HG03575 (cell line): ENCODE results near the gene LHFPL2.

Experiments
- ATAC-seq: cut with Tn5 transposase; IDR thresholded peaks from one replicate; pipeline ENCODE4 v1.9.1; 2021; ENCODE audit not compliant: unreplicated experiment, insufficient number of reproducible peaks, low FRiP score; ENCODE audit errors: extremely low read depth

LHFPL2 gene

GRCh38 chr5:78604689-78605285 is 43.8 kb downstream of the LHFPL2 start:
- ATAC-seq = no peak

- no peak for ATAC-seq
These were observed 44.9 kb downstream of the LHFPL2 start for GRCh38 chr5:78603636-78604175.

DNA sequence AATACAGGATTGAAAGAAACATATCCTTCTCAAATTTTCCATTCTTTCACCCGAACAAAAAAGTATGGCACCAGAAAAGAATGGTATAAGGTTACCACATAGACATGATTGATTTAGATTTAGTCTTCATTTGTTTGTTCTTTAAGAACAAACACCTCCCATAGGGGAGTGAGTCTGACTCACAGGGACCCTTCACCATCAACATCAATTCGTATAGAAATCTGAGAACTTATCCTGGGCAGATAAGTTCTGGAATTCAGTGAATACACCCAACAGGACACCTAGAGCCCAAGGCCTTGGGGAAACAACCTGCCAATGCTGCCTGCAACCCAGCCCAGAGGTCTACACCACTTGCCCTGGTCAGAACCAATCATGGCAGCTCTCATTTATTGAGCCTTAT is 46.2 kb downstream of the LHFPL2 start:
- ATAC-seq = no peak

- no peak for ATAC-seq
These were observed 46.8 kb downstream of the LHFPL2 start for GRCh38 chr5:78601559-78602314.

DNA sequence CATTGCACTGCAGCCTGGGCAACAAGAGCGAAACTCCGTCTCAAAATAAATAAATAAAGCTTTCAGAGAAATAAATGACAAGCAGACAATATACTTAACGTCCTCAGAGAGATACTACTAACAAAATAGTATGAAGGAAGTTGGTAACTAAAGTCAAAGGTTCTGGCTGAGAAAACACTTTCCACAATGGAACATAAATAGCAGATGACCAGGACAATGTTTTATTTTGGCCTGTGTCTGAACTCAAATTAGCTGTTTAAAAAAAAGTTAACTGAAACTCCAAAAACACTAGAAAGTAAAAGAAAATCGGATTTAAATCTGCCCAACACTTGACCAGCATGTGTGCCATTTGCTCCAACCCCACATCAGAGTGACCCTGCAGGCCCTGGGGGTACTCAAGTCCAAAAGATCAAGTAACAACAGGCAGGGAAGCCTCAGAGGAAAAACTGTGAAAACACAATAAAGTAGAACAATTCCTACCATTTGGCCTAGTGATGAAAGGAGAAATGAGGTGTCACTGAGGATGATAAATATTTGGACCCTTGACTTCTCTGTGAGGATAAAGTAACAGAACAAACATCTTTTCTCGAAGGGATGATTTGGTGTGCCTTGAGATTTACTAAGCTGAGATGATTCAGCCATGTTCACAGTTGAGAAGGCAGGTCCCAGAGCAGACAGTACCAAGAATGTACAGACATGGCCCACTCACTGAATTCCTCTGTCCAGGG is 47.7 kb downstream of the LHFPL2 start:
- no peak for ATAC-seq

- no peak for ATAC-seq
These were observed 49.6 kb downstream of the LHFPL2 start for GRCh38 chr5:78598973-78599372.

GRCh38 chr5:78597974-78598371 is 50.6 kb downstream of the LHFPL2 start:
- ATAC-seq = no peak

GRCh38 chr5:78597068-78597973 is 51.3 kb downstream of the LHFPL2 start:
- ATAC-seq = no peak

DNA sequence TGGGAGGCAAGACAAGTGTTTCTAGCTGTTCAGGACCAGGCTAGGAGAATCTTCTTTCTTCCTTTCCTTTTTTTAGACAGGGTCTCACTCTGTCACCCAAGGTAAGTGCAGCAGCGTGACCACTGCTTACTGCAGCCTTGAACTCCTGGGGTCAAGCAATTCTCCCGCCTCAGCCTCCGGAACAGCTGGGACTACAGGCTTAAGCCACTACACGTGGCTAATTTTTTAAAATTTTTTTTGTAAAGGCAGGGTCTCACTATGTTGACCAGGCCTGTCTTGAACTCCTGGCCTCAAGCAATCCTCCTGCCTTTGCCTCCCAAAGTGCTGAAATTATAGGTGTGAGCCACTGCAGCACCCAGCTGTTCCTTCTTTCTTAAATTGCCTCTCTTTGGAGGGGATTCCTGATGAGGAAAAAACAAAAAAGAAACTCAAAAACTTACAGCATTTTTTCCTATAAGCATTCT is 53.1 kb downstream of the LHFPL2 start:
- no peak for ATAC-seq

DNA sequence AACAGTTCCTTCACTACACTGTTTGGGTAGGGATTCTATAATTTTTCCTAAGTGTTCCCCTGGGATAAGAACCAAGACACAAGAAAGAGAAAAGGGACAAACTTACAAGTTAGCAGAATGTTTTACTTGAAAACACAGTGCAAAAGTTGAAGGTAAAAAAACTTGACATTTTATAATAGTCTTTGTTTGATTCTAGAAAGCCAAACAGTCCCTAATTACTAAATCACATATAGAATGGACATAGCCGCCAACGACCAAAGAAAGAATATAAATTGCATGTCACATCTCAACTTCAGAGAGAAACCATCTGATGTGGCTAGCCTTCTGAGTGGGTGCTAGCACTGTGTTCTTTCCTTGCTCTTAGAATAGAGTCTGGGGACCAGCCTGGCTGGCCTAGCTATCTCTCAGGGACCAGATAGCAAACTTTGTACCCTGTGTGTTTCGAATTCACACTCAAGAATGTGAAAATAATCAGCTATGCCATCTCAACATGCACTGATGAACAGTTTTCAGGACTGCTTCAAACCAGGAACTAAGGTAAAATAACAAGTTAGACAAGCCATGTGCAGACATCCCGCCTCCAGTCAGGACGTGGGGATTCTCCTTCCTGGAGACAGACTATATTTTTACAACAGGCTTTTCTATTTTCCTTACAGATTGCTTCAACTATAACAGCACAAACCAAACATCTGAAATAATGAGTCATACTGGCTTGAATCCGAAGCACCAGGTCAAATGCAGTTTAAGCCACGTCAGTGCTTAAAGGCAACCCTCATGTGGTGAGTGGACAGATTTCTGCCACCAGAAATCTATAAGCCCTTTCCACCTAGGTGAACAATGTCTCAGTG is 53.7 kb downstream of the LHFPL2 start:
- ATAC-seq = no peak

- no peak for ATAC-seq
These were observed 54.6 kb downstream of the LHFPL2 start for GRCh38 chr5:78594021-78594420.

GRCh38 chr5:78593465-78593864 is 55.1 kb downstream of the LHFPL2 start:
- no peak for ATAC-seq

DNA sequence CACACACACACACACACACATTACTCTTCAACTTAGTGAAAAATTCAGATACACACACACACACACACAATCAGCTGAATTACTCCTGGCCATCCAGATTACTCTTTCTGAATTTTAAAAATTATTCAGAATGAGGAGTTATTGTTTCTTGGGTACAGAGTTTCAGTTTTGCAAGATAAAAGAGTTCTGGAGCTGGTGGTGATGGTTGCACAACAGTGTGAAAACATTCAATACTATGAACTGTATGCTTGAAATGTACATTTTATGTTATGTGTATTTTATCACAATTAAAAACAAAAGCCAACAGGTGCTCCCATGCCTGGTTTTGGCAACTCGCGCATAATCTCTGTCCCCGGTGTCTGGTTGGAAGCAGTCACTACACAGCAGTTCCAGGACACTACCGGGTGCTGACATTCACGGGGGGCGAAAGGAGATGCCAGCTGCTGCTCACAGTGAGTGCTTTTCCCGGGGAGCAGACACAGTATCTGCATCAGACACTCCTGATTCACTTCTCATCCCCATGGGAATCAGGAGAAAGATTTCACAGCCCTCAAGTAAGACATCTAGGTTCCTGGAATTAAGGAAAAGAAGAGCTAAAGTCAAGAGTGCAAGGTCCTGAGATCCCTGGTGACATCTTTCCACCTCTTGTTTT is 55.7 kb downstream of the LHFPL2 start:
- no peak for ATAC-seq

DNA sequence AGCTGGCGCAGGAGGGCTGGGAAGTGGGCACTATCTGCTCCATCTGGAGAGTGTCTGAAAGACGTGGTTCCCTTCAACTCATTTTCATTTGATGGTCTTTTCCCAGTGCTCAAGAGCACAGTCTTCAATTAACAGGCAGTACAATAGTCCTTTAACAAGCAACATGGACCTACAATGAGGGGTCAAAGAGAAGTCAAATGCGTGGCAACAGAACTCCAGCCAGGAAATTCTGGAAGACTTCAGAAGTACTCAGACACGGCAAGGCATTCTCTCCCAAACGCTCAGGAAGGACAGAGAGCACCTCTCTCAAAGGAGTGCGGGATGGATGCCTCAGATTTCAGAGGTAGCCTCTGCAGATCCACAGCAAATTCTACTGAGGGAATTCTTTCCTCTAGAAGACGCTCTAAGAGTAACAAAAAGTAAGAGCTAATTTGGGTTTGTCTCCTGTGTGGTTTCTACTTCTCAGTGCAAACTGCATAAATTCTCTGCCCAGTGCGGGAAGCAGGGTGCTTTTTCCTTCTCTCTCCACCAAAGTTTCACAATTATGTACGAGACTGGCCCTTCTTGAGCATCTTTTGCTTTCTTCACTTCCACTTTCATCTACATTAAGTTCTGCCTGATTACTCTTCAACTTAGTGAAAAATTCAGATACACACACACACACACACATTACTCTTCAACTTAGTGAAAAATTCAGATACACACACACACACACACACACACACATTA is 56.4 kb downstream of the LHFPL2 start:
- ATAC-seq = no peak

GRCh38 chr5:78591138-78591612 is 57.4 kb downstream of the LHFPL2 start:
- ATAC-seq = no peak

DNA sequence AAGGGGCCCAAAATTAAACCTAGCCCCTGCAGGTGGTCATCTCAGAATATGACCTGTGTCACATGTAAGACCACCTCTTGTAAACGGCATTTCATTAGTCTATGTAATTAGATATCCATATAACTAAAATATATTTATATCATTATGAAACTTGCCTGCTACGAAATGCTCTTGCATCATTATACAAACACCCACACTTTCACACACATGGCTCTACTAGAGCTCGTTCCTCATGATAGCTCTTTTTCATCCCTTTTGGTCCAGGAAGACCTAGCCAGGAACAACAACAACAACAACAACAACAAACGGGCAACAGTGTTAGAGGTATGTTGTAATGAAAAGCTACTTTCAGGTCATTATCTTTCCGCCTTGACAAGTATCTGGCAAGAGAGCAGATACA is 58.6 kb downstream of the LHFPL2 start:
- no peak for ATAC-seq

DNA sequence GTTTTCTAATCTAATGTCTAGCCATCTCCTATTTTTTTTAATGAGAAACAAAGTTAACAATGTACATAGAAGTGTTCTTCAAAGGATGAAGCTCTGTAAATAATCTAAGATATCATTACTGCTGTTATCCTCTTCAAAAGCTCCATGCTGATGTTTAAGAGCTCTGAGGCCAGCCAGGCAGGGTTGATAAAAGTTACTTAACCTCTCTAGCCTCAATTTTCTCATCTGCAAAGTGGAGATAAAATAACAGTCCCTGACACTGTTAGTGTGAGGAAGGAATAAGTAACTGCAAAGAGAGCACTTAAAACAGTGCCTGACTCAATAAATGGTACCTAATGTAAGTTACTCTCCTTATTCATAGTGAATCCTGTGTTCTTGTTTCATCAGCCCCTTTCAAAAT is 60.1 kb downstream of the LHFPL2 start:
- no peak for ATAC-seq
